ENCODE results near the gene RAB29.

RAB29 gene

DNA sequence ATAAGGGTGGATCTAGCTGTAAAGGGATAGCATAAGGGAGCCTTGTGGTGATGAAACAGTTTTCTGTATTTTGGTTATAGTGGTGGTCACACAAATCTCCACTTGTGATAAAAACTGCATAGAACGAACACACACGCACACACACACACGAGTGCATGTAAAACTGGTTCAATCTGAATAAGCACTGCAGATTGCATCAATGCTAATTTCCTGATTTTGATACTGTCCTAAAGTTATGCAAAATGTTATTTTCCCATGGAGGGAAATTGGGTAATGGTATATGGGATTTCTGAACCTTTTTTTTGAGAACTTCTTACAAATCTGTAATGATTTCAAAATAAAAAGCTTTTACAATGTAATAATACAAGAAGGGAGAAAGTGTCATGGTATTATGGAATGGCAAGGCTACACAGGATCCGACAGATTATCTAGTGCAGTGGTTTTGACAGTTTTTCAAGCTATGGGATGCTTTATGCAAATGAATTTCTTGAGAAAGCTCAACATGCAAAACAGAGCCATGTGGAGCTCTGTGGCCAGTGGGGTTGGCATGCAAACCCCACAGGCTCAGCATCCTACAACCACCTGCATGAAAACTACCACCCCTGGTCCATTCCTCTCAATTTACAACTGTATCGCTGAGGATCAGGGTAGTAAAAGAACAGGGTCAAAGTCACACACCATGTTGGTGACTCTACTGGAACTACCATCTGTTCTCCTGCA lies 18.9 kb upstream of the RAB29 start:
- no peak for DNase-seq

DNA sequence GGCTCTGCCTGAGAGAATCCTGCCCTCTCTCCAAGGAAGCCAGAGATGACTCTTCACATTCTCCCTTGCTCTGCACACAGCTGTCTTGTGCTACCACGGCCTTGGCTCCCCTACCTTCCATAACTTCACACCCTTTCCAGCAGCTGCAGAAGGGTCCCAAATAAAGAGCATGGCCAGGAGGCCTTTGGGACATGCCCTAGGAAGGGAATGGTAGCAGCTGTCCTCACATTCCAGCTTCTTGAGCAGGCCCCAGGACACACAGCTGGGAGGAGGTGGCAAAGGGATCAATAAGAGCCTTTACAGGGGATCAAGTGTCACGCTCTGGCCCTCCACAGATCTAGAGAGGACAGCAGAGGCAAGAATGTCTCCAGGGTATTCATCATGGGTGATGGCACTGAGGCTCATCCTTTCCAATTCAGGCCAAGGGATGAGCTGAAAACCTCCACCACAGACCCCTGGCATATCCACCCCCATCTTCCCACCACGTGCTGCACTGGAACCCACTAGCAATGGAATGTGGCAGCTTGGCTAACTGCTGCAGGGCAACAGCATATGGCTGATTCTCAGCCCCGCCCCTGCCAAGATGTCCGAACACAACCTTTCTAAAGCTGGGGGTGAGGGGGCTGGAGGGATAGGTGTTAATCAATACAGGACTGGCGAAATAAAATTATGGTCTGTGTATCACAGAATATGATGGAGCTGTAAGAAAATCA lies 17.8 kb upstream of the RAB29 start:
- no peak for DNase-seq

DNA sequence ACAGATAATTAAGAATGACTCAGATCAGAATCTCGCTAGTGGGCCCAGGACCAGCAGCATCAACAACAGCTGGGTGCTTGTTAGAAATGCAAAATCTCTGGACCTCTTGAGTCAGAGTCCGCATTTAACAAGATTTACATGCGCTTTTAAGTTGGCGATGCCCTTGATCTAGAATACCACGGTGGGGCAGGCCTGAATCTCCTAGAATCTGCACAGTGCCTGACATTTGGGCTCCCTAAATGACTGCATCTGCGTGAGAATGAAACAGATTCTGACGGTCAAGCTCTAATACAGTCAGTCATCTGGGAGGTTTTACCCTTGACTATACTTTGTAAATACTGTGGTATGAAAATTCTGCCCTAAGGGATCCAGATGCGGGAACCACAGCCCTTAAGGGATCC lies 17.2 kb upstream of the RAB29 start:
- no peak for DNase-seq

DNA sequence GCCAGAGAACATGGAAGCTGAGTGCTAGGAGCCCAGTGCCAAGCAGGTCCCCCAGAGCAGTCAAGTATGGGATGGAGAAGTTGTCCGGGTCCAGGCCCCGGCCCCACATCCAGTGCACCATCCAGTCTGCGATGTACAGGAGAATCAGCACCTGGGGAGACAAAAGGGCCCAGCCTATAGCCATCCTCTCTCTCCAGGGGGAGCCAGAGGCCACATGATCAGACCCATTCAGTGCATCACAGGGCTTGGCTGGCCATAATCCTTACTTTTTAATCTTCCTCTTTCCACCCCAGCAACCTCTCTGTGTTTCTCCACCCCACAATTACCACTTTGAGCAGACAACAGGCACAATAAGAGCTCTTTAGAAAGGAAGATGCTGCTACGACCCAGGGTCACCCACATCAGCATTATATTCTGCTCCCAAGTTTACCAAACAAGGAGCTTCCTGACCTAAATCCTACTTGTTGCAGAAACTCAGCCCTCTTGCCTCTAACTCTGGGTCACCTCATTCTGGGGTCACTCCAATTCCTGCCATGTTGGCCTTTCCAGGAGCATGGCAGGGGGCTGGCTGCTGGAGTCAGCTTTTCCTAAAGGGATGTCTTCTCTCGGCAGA lies 16.4 kb upstream of the RAB29 start:
- peak; percentile 57 for DNase-seq

DNA sequence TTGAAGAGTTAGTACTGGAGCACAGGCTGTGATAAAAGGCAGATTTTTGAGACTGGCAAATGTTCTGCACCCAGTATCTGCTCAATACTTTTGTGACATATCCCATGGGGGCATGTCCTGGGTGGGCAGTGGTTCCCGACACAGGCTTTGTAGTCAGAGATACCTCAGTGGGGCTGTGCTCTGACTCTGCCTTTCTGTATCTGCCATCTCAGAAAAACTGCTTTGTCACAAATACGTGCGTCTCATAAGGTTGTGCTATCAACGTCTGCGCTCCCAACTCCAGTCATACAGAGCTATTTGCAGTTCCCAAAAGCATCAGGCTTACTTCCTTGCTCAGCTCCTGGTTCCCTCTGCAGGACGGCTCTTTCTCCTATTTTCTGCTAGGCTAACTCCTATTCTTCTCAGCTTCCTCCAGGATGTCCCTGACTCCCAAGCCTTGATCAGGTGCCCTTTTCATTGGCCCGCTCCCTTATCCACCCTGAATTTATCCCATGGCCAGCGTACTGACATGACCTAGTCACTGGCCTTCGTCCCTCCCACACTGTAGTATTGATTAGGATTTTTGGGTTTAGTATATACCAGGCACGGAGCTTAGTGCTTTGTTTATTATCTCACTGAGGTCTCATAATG lies 12.1 kb upstream of the RAB29 start:
- no peak for DNase-seq

DNA sequence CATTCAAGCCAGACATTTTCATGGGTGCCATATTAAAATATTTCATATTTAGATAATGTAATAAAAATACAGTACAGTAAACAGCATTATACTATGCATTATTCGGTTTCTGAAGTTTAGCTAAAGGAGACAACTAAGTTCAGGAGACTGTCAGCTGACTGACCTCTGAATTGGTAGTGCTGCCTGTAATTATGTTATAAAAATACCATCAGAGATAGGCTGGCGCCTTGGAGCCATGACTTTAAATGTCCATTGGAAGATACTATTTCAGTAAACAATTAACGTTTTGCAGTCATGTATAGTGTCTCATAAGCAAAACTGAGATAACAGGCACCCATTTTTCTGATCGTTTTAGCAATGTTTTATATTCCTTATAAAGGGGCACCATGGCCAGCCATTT lies 11.3 kb upstream of the RAB29 start:
- DNase-seq = no peak

DNA sequence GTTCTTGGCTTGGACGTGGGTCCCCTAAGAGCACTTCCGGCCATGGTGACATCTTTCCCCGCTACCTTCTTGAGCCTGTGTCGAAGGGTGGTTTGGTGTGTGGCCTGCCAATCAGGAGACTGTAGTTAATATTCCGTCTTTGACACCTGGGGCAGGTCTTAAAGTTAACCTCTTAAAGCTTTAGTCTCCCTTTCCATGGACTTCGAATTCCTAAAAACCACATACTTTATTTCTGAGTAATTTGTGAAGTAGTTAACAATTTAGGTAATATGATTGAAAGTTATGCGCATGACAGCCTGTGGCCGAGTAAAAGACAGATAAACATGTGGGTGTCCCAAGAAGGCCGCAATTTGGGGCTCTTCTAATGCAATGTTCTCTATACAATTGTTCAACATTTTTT lies 10.2 kb upstream of the RAB29 start:
- no peak for DNase-seq

DNA sequence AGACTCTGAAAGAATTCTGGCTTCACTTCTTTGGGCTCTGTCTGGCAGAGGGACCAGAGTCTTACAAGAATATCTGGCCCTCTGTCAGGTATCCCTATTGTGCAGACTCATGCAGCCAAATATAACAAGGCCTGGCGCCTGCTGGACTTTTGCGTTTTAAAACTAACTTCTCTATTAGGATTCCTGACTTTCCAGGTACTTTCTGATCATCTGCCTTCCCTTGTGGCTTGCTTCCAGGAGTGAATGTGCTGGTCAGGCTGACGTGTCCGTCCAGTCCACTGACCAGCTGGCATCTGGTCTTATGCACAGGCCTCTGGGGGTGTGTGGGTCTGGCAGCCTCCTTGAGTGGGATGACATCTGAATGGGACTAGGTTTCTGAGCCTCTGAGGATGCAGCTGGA lies 8.6 kb upstream of the RAB29 start:
- DNase-seq = no peak

DNA sequence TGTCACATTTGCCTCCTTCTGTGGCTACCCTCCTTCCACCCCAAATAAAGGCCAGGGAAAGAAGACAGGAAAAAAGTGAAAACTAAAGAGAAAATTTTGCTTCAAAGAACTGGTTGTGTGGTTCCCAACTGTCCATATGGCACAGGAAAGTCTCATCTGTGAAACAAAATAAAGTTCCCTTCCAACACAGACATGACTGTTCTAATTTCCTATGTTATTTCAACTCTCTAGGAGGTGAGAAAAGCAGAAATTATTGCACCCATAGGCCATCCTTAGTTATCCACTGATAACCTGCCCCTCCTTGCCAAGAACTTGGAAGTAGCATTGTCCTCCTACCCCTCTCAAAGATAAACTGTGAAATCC lies 8.1 kb upstream of the RAB29 start:
- DNase-seq = no peak

DNA sequence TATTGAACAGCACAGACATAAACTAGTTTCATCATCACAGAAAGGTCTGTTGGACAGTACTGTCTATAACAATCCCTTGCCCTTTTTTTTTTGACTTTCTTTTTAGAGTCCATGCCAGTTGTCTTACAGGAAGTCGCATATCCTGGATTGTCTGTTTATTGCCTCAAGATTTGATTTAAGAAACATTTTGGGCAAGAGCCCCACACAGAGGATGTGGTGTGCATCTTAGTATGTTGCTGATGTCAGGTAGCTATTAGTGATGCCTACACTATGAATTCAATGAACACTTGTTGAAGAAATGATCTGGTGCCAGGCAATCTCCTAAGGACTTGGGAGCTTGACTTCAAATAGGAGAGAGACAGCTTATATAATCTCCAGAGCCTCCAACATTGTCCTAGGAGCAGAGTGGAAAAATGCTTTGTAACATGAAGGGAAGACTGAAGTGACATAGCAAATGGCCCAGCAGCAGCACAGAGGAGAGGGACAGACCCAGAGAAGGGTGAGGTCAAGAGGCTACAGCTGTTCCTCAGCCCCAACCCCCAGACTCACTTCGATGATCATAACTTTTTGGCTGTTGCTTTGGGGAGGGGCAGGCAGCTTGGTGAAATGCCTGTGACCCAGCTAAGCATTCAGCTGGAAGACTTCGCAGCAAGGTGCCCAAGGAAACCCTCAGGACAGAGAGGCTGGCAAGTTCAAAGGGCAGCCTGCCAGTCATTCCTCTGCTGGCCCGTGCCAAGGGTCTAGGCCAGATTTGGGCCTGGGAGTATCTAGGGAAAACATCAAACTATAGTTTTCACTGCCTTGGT lies 7.5 kb upstream of the RAB29 start:
- no peak for DNase-seq

DNA sequence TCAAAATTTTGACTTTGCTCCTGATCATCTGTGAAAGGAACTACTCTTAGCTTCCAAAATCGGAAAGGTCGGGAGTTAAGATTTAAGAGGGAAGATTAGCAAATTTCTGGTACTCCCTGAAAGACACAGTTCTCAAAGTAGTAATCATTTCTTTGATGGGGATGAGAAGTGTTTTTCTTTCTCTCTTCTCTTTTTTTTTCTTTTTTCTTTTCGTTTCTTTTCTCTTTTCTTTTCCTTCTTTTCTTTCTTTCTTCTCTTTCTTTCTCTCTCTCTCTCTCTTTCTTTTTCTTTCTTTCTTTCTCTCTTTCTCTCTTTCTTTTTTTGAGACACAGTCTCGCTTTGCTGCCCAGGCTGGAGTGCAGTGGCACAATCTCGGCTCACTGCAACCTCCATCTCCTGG lies 5.1 kb upstream of the RAB29 start:
- DNase-seq = no peak

DNA sequence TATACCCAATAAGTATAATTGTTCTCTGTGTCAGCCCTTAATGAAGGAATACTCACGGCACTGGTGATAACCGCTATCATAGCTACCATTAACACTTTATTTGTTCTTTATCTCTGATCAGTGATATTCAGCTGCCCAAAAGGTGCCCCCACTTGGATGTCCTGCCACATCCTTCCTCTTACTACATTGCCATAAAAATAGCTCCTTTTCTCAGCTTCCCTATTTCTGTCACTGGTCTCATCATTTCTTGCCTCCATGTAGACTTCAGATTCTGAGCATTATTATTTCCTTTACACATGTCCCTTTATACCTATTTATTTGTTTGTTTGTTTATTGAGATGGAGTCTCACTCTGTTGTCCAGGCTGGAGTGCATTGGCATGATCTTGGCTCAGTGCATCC lies 2.7 kb upstream of the RAB29 start:
- no peak for DNase-seq

DNA sequence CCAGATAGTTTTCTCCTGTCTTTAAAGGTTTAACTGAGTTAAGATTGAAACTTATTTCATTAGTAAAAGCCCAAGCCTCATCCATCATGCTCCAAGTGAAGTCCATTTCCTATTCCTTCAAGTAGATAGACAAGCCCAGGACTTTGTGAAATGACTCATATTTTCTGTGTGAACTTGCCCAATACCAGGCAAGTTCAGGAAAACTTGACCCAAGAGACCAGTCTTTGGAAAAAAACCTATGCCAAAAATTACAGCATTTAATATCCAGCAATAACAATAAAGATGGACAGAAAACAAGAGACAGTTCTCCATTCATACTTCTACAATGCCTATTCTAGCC lies 405 bp upstream of the RAB29 start:
- no peak for DNase-seq

DNA sequence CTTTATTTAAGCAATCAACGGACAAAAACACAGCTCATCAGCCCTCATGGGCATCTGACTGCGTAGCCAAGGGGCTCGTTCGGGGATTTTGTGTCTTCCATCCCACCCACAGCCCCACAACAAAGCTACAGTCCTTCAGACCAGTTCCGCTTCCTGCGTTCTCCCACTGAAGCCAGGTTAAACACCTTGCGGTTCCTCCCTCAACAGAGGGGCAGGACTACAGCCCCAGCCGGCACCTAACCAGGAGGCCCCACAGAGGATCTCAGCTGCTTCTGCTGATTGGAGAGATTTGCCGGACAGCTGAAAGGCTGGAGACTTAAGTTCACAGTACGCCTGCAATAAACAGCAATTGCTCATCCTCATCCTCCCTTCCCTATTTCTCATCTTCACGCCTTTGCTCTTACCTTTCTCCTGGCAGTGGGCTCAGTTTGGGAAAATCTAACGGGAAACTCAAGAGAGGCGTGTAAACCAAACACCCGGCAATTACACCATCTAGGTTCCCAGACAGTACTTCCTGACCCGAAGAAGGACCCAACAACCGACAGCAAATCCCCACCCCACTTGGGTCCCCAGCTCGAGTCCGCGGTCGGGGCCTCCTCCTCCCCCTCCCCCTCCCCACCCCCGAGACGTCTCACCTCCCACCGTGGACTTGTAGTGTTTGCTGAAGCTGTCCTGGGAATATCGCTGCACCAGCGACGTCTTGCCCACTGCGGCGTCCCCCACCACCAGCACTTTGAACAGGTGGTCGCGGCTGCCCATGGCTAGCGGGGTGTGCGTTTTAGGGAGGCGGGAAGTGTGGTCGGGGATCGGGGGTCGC lies 876 bp downstream of the RAB29 start:
- peak; percentile 27 for DNase-seq

DNA sequence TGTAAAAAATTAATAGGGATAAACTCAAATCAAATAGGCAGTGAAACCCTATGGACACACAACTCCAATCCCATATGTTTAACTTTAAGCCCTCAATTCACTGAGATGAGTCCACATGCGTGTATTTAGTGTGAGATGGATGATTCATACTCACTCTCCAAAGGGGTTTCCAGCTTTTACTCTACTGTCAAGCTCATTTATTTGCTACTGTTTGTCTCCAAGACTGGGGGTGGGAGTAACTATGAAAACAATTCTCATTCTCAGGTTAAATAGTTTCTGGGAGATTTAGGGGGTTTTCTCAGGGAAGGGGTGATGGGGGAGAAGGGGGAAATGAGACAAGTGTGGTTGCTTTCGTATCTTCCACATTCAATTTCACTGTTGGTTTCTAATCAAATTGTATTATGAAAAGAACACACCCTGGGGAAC lies 2.7 kb downstream of the RAB29 start:
- no peak for DNase-seq

DNA sequence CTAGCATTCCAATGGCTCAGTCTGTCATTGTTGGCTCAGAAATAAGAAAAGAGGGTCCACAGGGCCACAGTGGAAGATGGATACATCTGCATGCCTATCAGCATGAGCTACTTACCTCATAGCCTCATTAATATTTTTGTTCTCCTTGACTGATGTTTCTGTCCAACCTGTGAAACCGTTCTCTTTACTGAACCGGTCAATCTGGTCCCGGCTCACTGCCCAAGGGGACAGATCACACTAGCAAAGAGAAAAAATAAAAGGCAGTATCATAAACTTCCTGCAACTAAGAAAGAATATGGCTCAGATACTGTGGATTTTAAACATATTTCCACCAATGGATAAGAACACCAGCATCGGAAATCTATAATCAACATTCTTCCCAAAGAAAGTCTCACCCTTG lies 4.7 kb downstream of the RAB29 start:
- DNase-seq = no peak

DNA sequence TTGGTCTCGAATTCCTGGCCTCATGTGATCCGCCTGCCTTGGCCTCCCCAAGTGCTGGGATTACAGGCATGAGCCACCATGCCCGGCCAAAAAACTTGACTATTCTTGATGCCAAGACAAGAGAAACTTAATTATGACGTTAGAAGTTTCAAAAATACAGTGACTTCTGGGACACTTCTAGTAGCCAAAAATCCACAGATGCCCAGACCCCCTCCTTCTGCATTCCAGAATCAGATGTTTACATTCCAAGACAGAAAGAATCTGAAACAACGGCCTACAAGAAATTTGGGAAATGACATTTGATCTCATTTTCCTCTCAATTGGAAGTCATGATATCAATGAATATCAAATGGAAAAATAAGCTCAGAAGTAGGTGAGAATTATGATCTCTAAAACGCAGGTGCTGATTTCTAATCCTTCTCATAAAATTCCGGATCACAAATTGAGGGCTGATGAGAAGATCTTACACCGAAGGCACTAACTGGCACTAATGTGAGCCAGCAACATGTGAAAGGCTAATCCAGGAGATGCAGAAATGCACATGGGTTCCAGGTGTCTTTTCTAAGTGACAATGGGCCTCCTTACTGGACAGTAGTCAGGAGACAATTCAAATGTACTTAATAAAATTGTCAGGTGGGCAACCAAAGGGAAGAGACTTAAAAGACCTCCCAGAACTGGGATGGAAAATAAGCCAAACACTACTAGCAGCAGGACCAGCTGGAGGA lies 5.5 kb downstream of the RAB29 start:
- no peak for DNase-seq

DNA sequence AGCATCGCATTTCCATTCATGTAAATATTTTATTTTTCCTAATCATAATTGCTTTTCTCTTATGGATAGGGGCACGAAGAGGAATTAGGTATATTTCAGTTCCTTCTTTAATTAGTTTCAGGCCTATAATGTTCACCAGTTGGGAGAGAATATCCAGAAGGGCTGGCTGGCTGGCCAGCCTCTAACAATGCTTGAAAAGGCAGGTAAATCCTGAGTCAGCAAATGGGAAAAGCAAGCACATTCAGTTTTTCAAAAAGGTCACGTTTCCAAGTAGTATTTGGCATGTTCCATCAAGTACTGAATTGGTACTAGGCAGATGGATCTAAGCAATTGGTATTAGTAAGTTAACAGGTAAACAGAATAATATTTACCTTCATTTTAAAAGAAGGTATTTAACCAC lies 8.0 kb downstream of the RAB29 start:
- no peak for DNase-seq

DNA sequence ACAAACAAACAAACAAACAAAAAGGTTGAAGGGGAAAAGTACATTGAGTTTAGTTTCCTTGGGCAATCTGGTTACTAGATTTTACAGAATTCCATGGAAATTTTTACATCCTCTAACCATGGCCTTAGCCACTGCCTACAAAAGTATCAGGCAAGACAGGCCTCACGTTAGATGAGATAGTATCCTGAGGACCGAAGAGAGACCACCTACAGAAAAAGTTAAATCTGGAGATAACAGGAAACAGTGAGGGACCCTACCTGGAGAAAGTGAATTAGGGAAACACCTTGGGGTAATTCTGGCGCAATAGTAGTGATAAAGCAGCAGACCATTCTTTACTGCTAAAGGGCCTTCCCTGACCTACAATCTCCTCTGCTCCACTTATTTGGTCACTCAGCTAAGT lies 8.7 kb downstream of the RAB29 start:
- DNase-seq = no peak

DNA sequence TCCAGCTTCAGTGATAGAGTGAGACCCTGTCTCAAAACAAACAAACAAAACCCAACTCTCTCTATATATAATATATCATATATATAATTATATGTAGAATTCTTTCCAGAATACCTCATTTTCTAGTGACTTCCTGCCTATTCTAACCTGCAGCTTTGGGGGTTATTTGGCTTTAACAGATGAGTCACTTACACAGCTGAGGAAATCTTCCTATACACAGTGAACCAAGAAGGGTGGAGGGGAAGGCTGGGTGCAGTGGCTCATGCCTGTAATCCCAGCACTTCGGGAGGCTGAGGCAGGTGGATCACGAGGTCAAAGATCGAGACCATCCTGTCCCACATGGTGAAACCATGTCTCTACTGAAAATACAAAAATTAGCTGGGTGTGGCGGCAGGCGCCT lies 9.2 kb downstream of the RAB29 start:
- no peak for DNase-seq

DNA sequence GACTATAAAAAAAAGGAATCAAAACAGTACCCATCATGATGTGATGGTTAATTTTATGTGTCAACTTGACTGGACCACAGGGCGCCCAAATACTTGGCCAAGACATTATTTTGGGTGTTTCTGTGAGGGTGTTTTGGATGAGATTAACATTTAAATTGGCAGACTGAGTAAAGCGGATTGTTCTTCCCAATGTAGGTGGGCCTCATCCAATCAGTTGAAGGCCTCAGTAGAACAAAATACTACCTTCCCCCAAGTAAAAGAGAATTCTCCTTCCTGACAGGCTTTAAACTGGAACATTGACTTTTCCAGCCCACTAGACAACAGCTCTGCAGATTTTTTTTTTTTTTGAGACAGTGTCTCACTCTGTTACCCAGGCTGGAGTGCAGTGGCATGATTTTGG lies 10.7 kb downstream of the RAB29 start:
- no peak for DNase-seq

DNA sequence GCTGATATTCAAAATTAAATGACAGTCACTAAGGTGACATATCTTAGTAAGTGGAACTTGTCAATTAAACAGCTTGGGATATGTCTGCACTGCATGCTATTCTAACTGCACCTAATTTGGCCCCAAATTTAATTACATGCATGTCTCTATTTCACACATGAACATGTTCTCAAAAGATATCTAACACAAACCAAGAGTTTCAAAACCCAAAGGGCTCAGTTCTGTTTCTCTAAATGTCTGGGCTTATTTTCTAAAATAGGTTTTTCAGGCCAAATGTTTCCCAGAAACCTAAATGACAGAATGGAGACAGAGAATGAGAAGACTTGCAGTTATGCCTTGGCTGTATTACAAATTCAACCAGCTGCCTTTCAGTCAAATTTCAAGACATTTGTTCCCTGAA lies 11.3 kb downstream of the RAB29 start:
- DNase-seq = no peak

Measured in stimulated activated CD4-positive, alpha-beta T cell treated with anti-CD3 and anti-CD28 coated beads, Interleukin-4, amount 100 ng/mL, for 1 hour (primary cell).